Stimulated activated CD4-positive, alpha-beta T cell treated with anti-CD3 and anti-CD28 coated beads, TNF-alpha, amount 100 ng/mL, for 24 hours (primary cell): Measurements from ENCODE around the gene LRRC8E.
"Not testable (repeated sequence)": the region's sequence is repeated elsewhere in the genome, so short reads cannot be mapped to it uniquely, and the experiment has no call there.

Source experiments
- DNase-seq, 3 experiments: peaks; one replicate each; pipeline ENCODE4 v3.0.0-alpha.2; 2020; ENCODE audit warnings: low read depth in 3 of 3

The LRRC8E gene

GRCh38 chr19:7887408-7888144 lies 734 bp upstream of the LRRC8E start:
- no peak for DNase-seq

GRCh38 chr19:7888826-7889217 lies 512 bp downstream of the LRRC8E start:
- no peak for DNase-seq

GRCh38 chr19:7893362-7894101 lies 5.2 kb downstream of the LRRC8E start:
- not testable (repeated sequence) for DNase-seq

GRCh38 chr19:7894612-7895309 lies 6.5 kb downstream of the LRRC8E start:
- DNase-seq, result no peak

- no peak for DNase-seq
Measured at GRCh38 chr19:7895565-7895964, 7.3 kb downstream of the LRRC8E start.

GRCh38 chr19:7897292-7897691 lies 9.0 kb downstream of the LRRC8E start:
- DNase-seq, result no peak

GRCh38 chr19:7898967-7899366 lies 10.7 kb downstream of the LRRC8E start:
- DNase-seq, result no peak

- no peak for DNase-seq
Measured at GRCh38 chr19:7899751-7900378, 11.6 kb downstream of the LRRC8E start.

GRCh38 chr19:7900401-7900870 lies 12.1 kb downstream of the LRRC8E start:
- DNase-seq, result no peak

- no peak for DNase-seq
Measured at GRCh38 chr19:7900931-7901330, 12.6 kb downstream of the LRRC8E start.

- DNase-seq, result no peak
Measured at GRCh38 chr19:7901337-7901736, 13.0 kb downstream of the LRRC8E start.

GRCh38 chr19:7902796-7903243 lies 14.5 kb downstream of the LRRC8E start:
- no peak for DNase-seq

- peak; percentile 100 for DNase-seq
Measured at GRCh38 chr19:7903244-7904073, 15.1 kb downstream of the LRRC8E start, which contains the start of gene MAP2K7. MAP2K7 (plus strand) TSS chr19:7903877; CDS start chr19:7903945, 68 bp downstream.

- peak in 1 of 3 experiments; percentile 43 for DNase-seq
Measured at GRCh38 chr19:7904074-7905020, 16.0 kb downstream of the LRRC8E start.

GRCh38 chr19:7905268-7905667 lies 17.0 kb downstream of the LRRC8E start:
- no peak for DNase-seq

GRCh38 chr19:7905859-7906258 lies 17.5 kb downstream of the LRRC8E start:
- DNase-seq, result no peak

- no peak for DNase-seq
Measured at GRCh38 chr19:7907122-7907521, 18.8 kb downstream of the LRRC8E start.

GRCh38 chr19:7907544-7907943 lies 19.2 kb downstream of the LRRC8E start:
- DNase-seq, result no peak

- no peak for DNase-seq
Measured at GRCh38 chr19:7908078-7908699, 19.9 kb downstream of the LRRC8E start.
